Nephron (organoid): ENCODE data around the gene DNAJC22.

Source experiments
- H3K27ac Mint-ChIP-seq, 3 experiments: 2 replicates each; pipeline ENCODE4 v1.8.0; 2020; ENCODE audit warnings: mixed read lengths in 3 of 3, mild to moderate bottlenecking in 2 of 3, moderate library complexity in 1 of 3
- H3K27me3 Mint-ChIP-seq: 2 replicates; pipeline ENCODE4 v1.8.0; 2021; ENCODE audit warnings: low read depth, mild to moderate bottlenecking, moderate library complexity, mixed read lengths
- H3K36me3 Mint-ChIP-seq: 2 replicates; pipeline ENCODE4 v1.8.0; 2020; ENCODE audit warnings: low read depth, mixed read lengths
- H3K4me1 Mint-ChIP-seq: 2 replicates; pipeline ENCODE4 v1.8.0; 2020; ENCODE audit warnings: mixed read lengths
- H3K4me3 Mint-ChIP-seq, 3 experiments: 2 replicates each; pipeline ENCODE4 v1.8.0; 2020; ENCODE audit warnings: mild to moderate bottlenecking in 3 of 3, mixed read lengths in 3 of 3, moderate library complexity in 2 of 3
- H3K9me3 Mint-ChIP-seq: 2 replicates; pipeline ENCODE4 v1.8.0; 2020; ENCODE audit warnings: mixed read lengths
- CTCF ChIP-seq, 3 experiments: fragments of 200-600 bp; sonication (generic); IDR thresholded peaks; one replicate each; pipeline ENCODE4 v1.5.0; 2021; ENCODE audit warnings: antibody characterized with exemption in 3 of 3; ENCODE audit not compliant: unreplicated experiment in 3 of 3

DNAJC22 gene

GRCh38 chr12:49322708-49323523 is 23.8 kb upstream of the DNAJC22 start, which contains the start of gene TROAP:
Gene TROAP (plus strand): TSS chr12:49323255. CDS start chr12:49323609, 354 bp downstream.
- Mint-ChIP-seq H3K27me3 (peaks cover 10% of the 10 kb centered on the region), H3K27ac (peak within 1 kb of the TSS; percentile 51 to 86 (median 72)), H3K9me3 (no peaks in the 10 kb centered on the region), H3K4me3 (peak within 1 kb of the TSS; percentile 96 to 100 (median 97)), H3K36me3 (peaks cover 13% of the 10 kb centered on the region), H3K4me1 (peaks cover 14% of the 10 kb centered on the region)
- no peak for TF ChIP-seq CTCF (IDR thresholded peaks at IDR 0.05; ENCODE audit: unreplicated experiment in 3 of 3)

- no peak for TF ChIP-seq CTCF (IDR thresholded peaks at IDR 0.05; ENCODE audit: unreplicated experiment in 3 of 3)
- H3K36me3 Mint-ChIP-seq: peaks cover 15% of the 10 kb centered on the region
- H3K9me3 Mint-ChIP-seq: no peaks in the 10 kb centered on the region
- H3K27ac Mint-ChIP-seq: peak overlapping the region in 2 of 3 experiments; percentile 51 to 72
- H3K4me1 Mint-ChIP-seq: peaks cover 14% of the 10 kb centered on the region
- peak overlapping the region; percentile 96 to 100 (median 97) for H3K4me3 Mint-ChIP-seq
- peaks cover 5% of the 10 kb centered on the region for H3K27me3 Mint-ChIP-seq
Observed at GRCh38 chr12:49323524-49324097, 23.1 kb upstream of the DNAJC22 start.

GRCh38 chr12:49325606-49326005 is 21.1 kb upstream of the DNAJC22 start:
- Mint-ChIP-seq H3K27me3 (no peaks in the 10 kb centered on the region), H3K4me3 (peak overlapping the region in 2 of 3 experiments; percentile 53 to 65), H3K9me3 (no peaks in the 10 kb centered on the region), H3K36me3 (peaks cover 20% of the 10 kb centered on the region), H3K4me1 (peaks cover 14% of the 10 kb centered on the region), H3K27ac (no peak overlapping the region)
- no peak for TF ChIP-seq CTCF (IDR thresholded peaks at IDR 0.05; ENCODE audit: unreplicated experiment in 3 of 3)

GRCh38 chr12:49327368-49327767 is 19.3 kb upstream of the DNAJC22 start:
- Mint-ChIP-seq H3K36me3 (peaks cover 24% of the 10 kb centered on the region), H3K27ac (no peak overlapping the region), H3K4me3 (no peak overlapping the region), H3K27me3 (peaks cover 10% of the 10 kb centered on the region), H3K9me3 (no peaks in the 10 kb centered on the region), H3K4me1 (peaks cover 21% of the 10 kb centered on the region)
- no peak for TF ChIP-seq CTCF (IDR thresholded peaks at IDR 0.05; ENCODE audit: unreplicated experiment in 3 of 3)

GRCh38 chr12:49327887-49328286 is 18.8 kb upstream of the DNAJC22 start:
- Mint-ChIP-seq H3K4me1 (peaks cover 22% of the 10 kb centered on the region), H3K27me3 (peaks cover 15% of the 10 kb centered on the region), H3K36me3 (peaks cover 24% of the 10 kb centered on the region), H3K27ac (no peak overlapping the region), H3K9me3 (no peaks in the 10 kb centered on the region), H3K4me3 (no peak overlapping the region)
- TF ChIP-seq CTCF (IDR thresholded peaks at IDR 0.05; ENCODE audit: unreplicated experiment in 3 of 3): no peak
